ENCODE measurements around the gene SFXN4.

SFXN4 gene

DNA sequence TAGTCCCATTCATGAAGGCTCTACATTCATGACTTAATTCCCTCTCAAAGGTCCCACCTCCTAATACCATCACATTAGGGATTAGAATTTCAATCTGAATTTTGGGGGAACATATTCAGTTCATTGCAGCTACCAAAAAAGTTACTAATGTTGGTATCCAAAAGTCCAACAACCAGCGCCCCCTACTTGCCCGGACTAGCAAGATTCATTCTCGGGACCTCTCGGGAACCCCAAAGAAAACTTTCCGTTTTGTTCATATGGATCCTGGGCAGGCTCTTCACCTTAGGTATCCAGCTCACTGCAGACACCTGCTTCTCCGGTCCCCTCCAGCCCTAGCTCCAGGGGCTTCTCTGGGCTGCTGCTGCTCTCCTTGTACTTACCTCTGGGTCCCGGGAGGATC, 32.9 kb upstream of the SFXN4 start:
- TF ChIP-seq TAF1 (IDR thresholded peaks at IDR 0.05; ENCODE audit: borderline replicate concordance, insufficient read depth, low read length): no peak
- TF ChIP-seq FOXP2 (optimal IDR thresholded peaks at IDR 0.05; ENCODE audit: borderline replicate concordance, extremely low read depth, extremely low read length, insufficient read depth): no peak
- no peak for TF ChIP-seq POLR2AphosphoS5 (IDR thresholded peaks at IDR 0.05; ENCODE audit: low read depth, low read length)
- no peak for TF ChIP-seq SIN3A (IDR thresholded peaks at IDR 0.05; ENCODE audit: borderline replicate concordance, insufficient read depth, low read length)
- TF ChIP-seq, protein P1, sequence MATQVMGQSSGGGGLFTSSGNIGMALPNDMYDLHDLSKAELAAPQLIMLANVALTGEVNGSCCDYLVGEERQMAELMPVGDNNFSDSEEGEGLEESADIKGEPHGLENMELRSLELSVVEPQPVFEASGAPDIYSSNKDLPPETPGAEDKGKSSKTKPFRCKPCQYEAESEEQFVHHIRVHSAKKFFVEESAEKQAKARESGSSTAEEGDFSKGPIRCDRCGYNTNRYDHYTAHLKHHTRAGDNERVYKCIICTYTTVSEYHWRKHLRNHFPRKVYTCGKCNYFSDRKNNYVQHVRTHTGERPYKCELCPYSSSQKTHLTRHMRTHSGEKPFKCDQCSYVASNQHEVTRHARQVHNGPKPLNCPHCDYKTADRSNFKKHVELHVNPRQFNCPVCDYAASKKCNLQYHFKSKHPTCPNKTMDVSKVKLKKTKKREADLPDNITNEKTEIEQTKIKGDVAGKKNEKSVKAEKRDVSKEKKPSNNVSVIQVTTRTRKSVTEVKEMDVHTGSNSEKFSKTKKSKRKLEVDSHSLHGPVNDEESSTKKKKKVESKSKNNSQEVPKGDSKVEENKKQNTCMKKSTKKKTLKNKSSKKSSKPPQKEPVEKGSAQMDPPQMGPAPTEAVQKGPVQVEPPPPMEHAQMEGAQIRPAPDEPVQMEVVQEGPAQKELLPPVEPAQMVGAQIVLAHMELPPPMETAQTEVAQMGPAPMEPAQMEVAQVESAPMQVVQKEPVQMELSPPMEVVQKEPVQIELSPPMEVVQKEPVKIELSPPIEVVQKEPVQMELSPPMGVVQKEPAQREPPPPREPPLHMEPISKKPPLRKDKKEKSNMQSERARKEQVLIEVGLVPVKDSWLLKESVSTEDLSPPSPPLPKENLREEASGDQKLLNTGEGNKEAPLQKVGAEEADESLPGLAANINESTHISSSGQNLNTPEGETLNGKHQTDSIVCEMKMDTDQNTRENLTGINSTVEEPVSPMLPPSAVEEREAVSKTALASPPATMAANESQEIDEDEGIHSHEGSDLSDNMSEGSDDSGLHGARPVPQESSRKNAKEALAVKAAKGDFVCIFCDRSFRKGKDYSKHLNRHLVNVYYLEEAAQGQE (IDR thresholded peaks at IDR 0.05; ENCODE audit: insufficient read depth in 1 of 2, low read depth in 2 of 2, low read length in 2 of 2): no peak

DNA sequence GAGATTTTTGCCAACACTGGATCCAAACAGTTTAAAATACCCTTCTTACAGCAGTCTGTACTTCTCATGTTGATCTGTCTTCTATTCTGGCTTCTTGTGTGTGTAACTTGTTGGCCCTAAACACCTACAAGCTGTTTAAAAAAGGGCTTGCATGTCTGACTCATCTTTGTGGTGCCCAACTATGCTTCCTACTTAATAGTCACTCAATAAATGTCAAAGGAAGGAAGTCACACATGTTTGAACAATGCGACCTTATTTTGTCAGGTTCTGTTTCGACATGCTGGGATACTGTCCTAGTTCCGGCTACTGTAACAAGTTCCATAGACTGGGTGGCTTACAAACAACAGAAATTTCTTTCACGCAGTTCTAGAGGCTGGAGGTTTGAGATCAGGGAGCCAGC, 32.4 kb upstream of the SFXN4 start:
- TF ChIP-seq POLR2AphosphoS5 (IDR thresholded peaks at IDR 0.05; ENCODE audit: low read depth, low read length) (no peak), FOXP2 (optimal IDR thresholded peaks at IDR 0.05; ENCODE audit: borderline replicate concordance, extremely low read depth, extremely low read length, insufficient read depth) (no peak), TAF1 (IDR thresholded peaks at IDR 0.05; ENCODE audit: borderline replicate concordance, insufficient read depth, low read length) (no peak), SIN3A (IDR thresholded peaks at IDR 0.05; ENCODE audit: borderline replicate concordance, insufficient read depth, low read length) (no peak)
- TF ChIP-seq, protein P1 (IDR thresholded peaks at IDR 0.05; ENCODE audit: insufficient read depth in 1 of 2, low read depth in 2 of 2, low read length in 2 of 2): no peak

DNA sequence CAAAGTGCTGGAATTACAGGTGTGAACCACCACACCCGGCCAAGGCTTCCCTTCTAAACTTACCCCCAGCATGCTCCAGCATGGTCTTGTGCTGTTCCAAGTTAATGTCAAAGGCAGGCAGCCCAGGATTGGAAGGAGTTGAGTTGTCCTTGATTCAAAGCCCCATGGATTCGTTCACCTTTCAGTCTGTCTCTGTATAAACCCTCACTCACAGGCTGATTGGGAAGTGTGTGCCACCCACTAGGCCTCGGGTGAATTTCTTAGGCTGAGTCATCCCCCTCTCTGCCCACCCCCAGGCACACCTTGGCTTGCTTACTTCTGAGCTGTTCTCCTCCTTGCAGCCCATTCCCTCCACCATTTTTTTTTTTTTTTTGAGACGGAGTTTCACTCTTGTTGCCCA, 26.4 kb upstream of the SFXN4 start:
- no peak for TF ChIP-seq POLR2AphosphoS5 (IDR thresholded peaks at IDR 0.05; ENCODE audit: low read depth, low read length)
- no peak for TF ChIP-seq FOXP2 (optimal IDR thresholded peaks at IDR 0.05; ENCODE audit: borderline replicate concordance, extremely low read depth, extremely low read length, insufficient read depth)
- TF ChIP-seq SIN3A (IDR thresholded peaks at IDR 0.05; ENCODE audit: borderline replicate concordance, insufficient read depth, low read length): no peak
- TF ChIP-seq, protein P1 (IDR thresholded peaks at IDR 0.05; ENCODE audit: insufficient read depth in 1 of 2, low read depth in 2 of 2, low read length in 2 of 2): no peak
- TF ChIP-seq TAF1 (IDR thresholded peaks at IDR 0.05; ENCODE audit: borderline replicate concordance, insufficient read depth, low read length): no peak

DNA sequence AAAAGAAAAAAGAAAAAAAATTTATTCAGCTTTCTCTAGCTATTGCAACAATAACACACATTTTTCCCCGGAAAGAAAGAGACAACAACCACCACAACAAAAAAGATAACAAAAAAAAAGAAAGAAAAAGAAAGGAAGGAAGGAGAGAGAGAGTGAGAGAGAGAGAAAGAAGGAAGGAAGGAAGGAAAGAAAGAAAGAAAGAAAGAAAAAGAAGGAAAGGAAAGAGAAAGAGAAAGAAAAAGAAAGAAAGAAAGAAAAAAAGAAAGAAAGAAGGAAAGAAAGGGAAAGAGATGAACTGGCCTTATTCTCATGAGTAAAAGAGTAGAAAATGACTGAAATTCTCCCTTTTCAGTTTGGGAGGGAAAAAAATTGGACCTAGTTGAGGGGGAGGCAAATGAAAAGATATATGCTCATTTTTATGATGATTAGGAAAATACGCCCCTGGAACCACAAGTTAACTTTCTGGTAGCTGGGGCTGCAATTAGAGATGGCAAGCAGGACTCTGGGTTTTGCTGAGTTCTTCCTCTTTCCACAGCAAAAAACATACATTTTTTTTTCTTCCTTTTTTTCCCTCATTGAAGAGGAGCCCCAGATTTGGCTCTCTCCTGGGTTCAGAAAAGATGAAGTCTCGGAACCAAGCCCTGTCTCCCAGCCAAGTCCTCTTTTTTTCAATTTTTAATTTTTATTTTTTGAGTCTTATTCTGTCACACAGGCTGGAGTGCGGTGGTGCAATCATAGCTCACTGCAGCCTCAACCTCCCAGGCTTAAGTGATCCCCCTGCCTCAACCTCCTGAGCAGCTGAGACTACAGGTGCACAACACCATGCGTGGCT, 25.7 kb upstream of the SFXN4 start:
- no peak for TF ChIP-seq TAF1 (IDR thresholded peaks at IDR 0.05; ENCODE audit: borderline replicate concordance, insufficient read depth, low read length)
- TF ChIP-seq, protein P1 (IDR thresholded peaks at IDR 0.05; ENCODE audit: insufficient read depth in 1 of 2, low read depth in 2 of 2, low read length in 2 of 2): no peak
- TF ChIP-seq FOXP2 (optimal IDR thresholded peaks at IDR 0.05; ENCODE audit: borderline replicate concordance, extremely low read depth, extremely low read length, insufficient read depth): no peak
- TF ChIP-seq POLR2AphosphoS5 (IDR thresholded peaks at IDR 0.05; ENCODE audit: low read depth, low read length): no peak
- no peak for TF ChIP-seq SIN3A (IDR thresholded peaks at IDR 0.05; ENCODE audit: borderline replicate concordance, insufficient read depth, low read length)

Measured in PFSK-1 (cell line).